Measurements from ENCODE around the gene ITGBL1. TPM values are rescaled to one million over a fixed set of nuclear protein-coding genes. Genes with fewer than 3 reads are reported as not detected.

Gene ITGBL1
- total RNA-seq, 1 experiment from 2014 or later: not detected

- no peaks in the 10 kb centered on the region for H3K27me3 ChIP-seq (replicated peaks; ENCODE audit: control insufficient read depth, insufficient read depth, low read length)
- Mint-ChIP-seq H3K36me3 (ENCODE audit: insufficient read depth, unreplicated experiment) (no peaks in the 10 kb centered on the region), H3K4me1 (ENCODE audit: low read depth, unreplicated experiment) (no peaks in the 10 kb centered on the region), H3K27me3 (ENCODE audit: insufficient read depth, unreplicated experiment) (peaks cover 3% of the 10 kb centered on the region), H3K9me3 (ENCODE audit: unreplicated experiment) (no peaks in the 10 kb centered on the region), H3K4me3 (ENCODE audit: unreplicated experiment) (no peak overlapping the region), H3K27ac (ENCODE audit: unreplicated experiment) (no peak overlapping the region)
- no peak overlapping the region for H3K4me3 ChIP-seq (ENCODE audit: low read depth, low read length)
- BruUV-seq (replicated peaks): no TSS peak
- H3K4me1 ChIP-seq: no peaks in the 10 kb centered on the region
- CTCF ChIA-PET: no interaction called here
- intact Hi-C loops (cut with micrococcal nuclease; ENCODE audit: unreplicated experiment): no loop called here
- no peaks in the 10 kb centered on the region for H3K36me3 ChIP-seq (ENCODE audit: control insufficient read depth, insufficient read depth, low read length)
- no peaks in the 10 kb centered on the region for H3K9me3 ChIP-seq
- POLR2A ChIA-PET: no interaction called here
- DNase-seq: no peak
- no peak for TF ChIP-seq CTCF (IDR thresholded peaks at IDR 0.05; ENCODE audit: insufficient read depth in 1 of 2, low read depth in 1 of 2, low read length in 1 of 2, severe bottlenecking in 1 of 2, unreplicated experiment in 1 of 2)
Observed at GRCh38 chr13:101576977-101577376, 124.5 kb downstream of the ITGBL1 start.

- H3K9me3 ChIP-seq: no peaks in the 10 kb centered on the region
- no peaks in the 10 kb centered on the region for H3K36me3 Mint-ChIP-seq (ENCODE audit: insufficient read depth, unreplicated experiment)
- no peaks in the 10 kb centered on the region for H3K27me3 ChIP-seq (replicated peaks; ENCODE audit: control insufficient read depth, insufficient read depth, low read length)
- H3K9me3 Mint-ChIP-seq (ENCODE audit: unreplicated experiment): no peaks in the 10 kb centered on the region
- no peak for TF ChIP-seq CTCF (IDR thresholded peaks at IDR 0.05; ENCODE audit: insufficient read depth in 1 of 2, low read depth in 1 of 2, low read length in 1 of 2, severe bottlenecking in 1 of 2, unreplicated experiment in 1 of 2)
- POLR2A ChIA-PET: no interaction called here
- H3K4me3 ChIP-seq (ENCODE audit: low read depth, low read length): no peak overlapping the region
- no peaks in the 10 kb centered on the region for H3K4me1 ChIP-seq
- H3K27ac Mint-ChIP-seq (ENCODE audit: unreplicated experiment): no peak overlapping the region
- H3K27me3 Mint-ChIP-seq (ENCODE audit: insufficient read depth, unreplicated experiment): peaks cover 3% of the 10 kb centered on the region
- no peaks in the 10 kb centered on the region for H3K4me1 Mint-ChIP-seq (ENCODE audit: low read depth, unreplicated experiment)
- no peak overlapping the region for H3K4me3 Mint-ChIP-seq (ENCODE audit: unreplicated experiment)
- BruUV-seq (replicated peaks): no TSS peak
- no peaks in the 10 kb centered on the region for H3K36me3 ChIP-seq (ENCODE audit: control insufficient read depth, insufficient read depth, low read length)
- CTCF ChIA-PET: no interaction called here
- intact Hi-C loops (cut with micrococcal nuclease; ENCODE audit: unreplicated experiment): no loop called here
- no peak for DNase-seq
Observed at GRCh38 chr13:101579281-101579802, 126.9 kb downstream of the ITGBL1 start.

GRCh38 chr13:101584331-101584730, 131.9 kb downstream of the ITGBL1 start:
- no peaks in the 10 kb centered on the region for H3K9me3 ChIP-seq
- intact Hi-C loops (cut with micrococcal nuclease; ENCODE audit: unreplicated experiment): no loop called here
- Mint-ChIP-seq H3K9me3 (ENCODE audit: unreplicated experiment) (no peaks in the 10 kb centered on the region), H3K27me3 (ENCODE audit: insufficient read depth, unreplicated experiment) (peaks cover 2% of the 10 kb centered on the region), H3K36me3 (ENCODE audit: insufficient read depth, unreplicated experiment) (no peaks in the 10 kb centered on the region), H3K4me1 (ENCODE audit: low read depth, unreplicated experiment) (no peaks in the 10 kb centered on the region), H3K27ac (ENCODE audit: unreplicated experiment) (no peak overlapping the region), H3K4me3 (ENCODE audit: unreplicated experiment) (no peak overlapping the region)
- no peaks in the 10 kb centered on the region for H3K4me1 ChIP-seq
- TF ChIP-seq CTCF (IDR thresholded peaks at IDR 0.05; ENCODE audit: insufficient read depth in 1 of 2, low read depth in 1 of 2, low read length in 1 of 2, severe bottlenecking in 1 of 2, unreplicated experiment in 1 of 2): no peak
- POLR2A ChIA-PET: no interaction called here
- H3K27me3 ChIP-seq (replicated peaks; ENCODE audit: control insufficient read depth, insufficient read depth, low read length): no peaks in the 10 kb centered on the region
- no peak for DNase-seq
- CTCF ChIA-PET: no interaction called here
- H3K36me3 ChIP-seq (ENCODE audit: control insufficient read depth, insufficient read depth, low read length): no peaks in the 10 kb centered on the region
- no TSS peak for BruUV-seq (replicated peaks)
- no peak overlapping the region for H3K4me3 ChIP-seq (ENCODE audit: low read depth, low read length)

Data from Caco-2 (cell line).